H1 (cell line): ENCODE results near the gene FAF2. TPM values are rescaled to one million over a fixed set of nuclear protein-coding genes. Genes with fewer than 3 reads are reported as not detected.
A peak's percentile ranks its signal among the peaks of the same experiment; 100 is the strongest.

Source experiments
- CTCF ChIA-PET: fragments of 300-600 bp; sonication (Branson Sonifier 250); formaldehyde crosslinking; loops from one replicate; lab custom pipeline; 2021; ENCODE audit not compliant: partially characterized antibody; lab: Charles Lee
- POLR2A ChIA-PET: fragments of 300-600 bp; sonication (Branson Sonifier 250); formaldehyde crosslinking; loops from one replicate; lab custom pipeline; 2021; ENCODE audit warnings: inconsistent platforms; ENCODE audit not compliant: partially characterized antibody; lab: Charles Lee
- DNase-seq, 2 experiments: peaks; one replicate each; pipeline versions ENCODE4 v3.0.0 to v3.0.0-alpha.2; 2010 to 2022; ENCODE audit warnings: low spot score in 2 of 2, low read depth in 1 of 2, mixed read lengths in 1 of 2
- FAIRE-seq: peaks from 2 replicates; lab custom pipeline; 2011; peaks lifted over from hg19 to GRCh38; lab: Jason Lieb, UNC
- H2AFZ ChIP-seq: 2 replicates; pipeline ENCODE4 v1.8.1; 2012; ENCODE audit warnings: low read length, inconsistent platforms
- H2AK5ac ChIP-seq: 2 replicates; pipeline ENCODE4 v1.6.1; 2013; ENCODE audit warnings: low read depth, low read length
- H2BK120ac ChIP-seq: replicated peaks from 2 replicates; pipeline ENCODE3; 2013; ENCODE audit warnings: low read depth, low read length, inconsistent platforms
- H2BK12ac ChIP-seq: 2 replicates; pipeline ENCODE4 v1.6.1; 2013; ENCODE audit warnings: low read depth, low read length
- H2BK15ac ChIP-seq: 2 replicates; pipeline ENCODE4 v1.6.1; 2013; ENCODE audit warnings: low read length
- H2BK20ac ChIP-seq: 2 replicates; pipeline ENCODE4 v1.6.1; 2013; ENCODE audit warnings: low read length
- H2BK5ac ChIP-seq: 2 replicates; pipeline ENCODE4 v1.6.1; 2013; ENCODE audit warnings: low read depth, low read length
- H3K14ac ChIP-seq: 2 replicates; pipeline ENCODE4 v1.6.1; 2013; ENCODE audit warnings: inconsistent platforms; ENCODE audit not compliant: insufficient read length
- H3K18ac ChIP-seq: 2 replicates; pipeline ENCODE4 v1.6.1; 2013; ENCODE audit warnings: low read length; ENCODE audit errors: extremely low read depth
- H3K23ac ChIP-seq: 2 replicates; pipeline ENCODE4 v1.6.1; 2013; ENCODE audit warnings: inconsistent platforms; ENCODE audit not compliant: insufficient read length
- H3K23me2 ChIP-seq: 2 replicates; pipeline ENCODE4 v1.6.1; 2013; ENCODE audit warnings: low read depth, low read length
- H3K27ac ChIP-seq: 2 replicates; pipeline ENCODE4 v1.6.1; 2011; ENCODE audit warnings: low read depth, low read length, inconsistent platforms
- H3K27me3 ChIP-seq, 4 experiments: replicated peaks in 1 of 4; 1 replicate in 1 of 4; 2 replicates in 3 of 4; pipeline versions ENCODE4 v1.6.1 to v1.8.1; 2011 to 2013; ENCODE audit warnings: low read length in 3 of 4, mild to moderate bottlenecking in 3 of 4, inconsistent platforms in 2 of 4, mixed read lengths in 2 of 4, moderate library complexity in 1 of 4; ENCODE audit not compliant: control insufficient read depth in 3 of 4, insufficient read depth in 3 of 4; ENCODE audit errors: extremely low read depth in 1 of 4
- H3K36me3 ChIP-seq, 4 experiments: 2 replicates each; pipeline versions ENCODE4 v1.6.1 to v1.8.1; 2011 to 2013; ENCODE audit warnings: mild to moderate bottlenecking in 4 of 4, low read length in 3 of 4, moderate library complexity in 2 of 4, control low read depth in 1 of 4, inconsistent platforms in 1 of 4; ENCODE audit not compliant: insufficient read depth in 4 of 4, control insufficient read depth in 2 of 4
- H3K4ac ChIP-seq: replicated peaks from 2 replicates; pipeline ENCODE3; 2013; ENCODE audit warnings: low read length, low read depth, mixed read lengths, inconsistent platforms; ENCODE audit not compliant: insufficient read length
- H3K4me1 ChIP-seq, 4 experiments: replicated peaks in 1 of 4; 1 replicate in 1 of 4; 2 replicates in 3 of 4; pipeline versions ENCODE4 v1.6.1 to v1.8.1; 2011 to 2013; ENCODE audit warnings: low read length in 3 of 4, inconsistent platforms in 2 of 4, mixed read lengths in 1 of 4; ENCODE audit not compliant: insufficient read depth in 4 of 4, control insufficient read depth in 3 of 4
- H3K4me2 ChIP-seq, 2 experiments: 2 replicates each; pipeline versions ENCODE4 v1.6.1 to v1.8.1; 2011 to 2013; ENCODE audit warnings: low read depth in 2 of 2, low read length in 2 of 2, control low read depth in 1 of 2, inconsistent platforms in 1 of 2, mild to moderate bottlenecking in 1 of 2; ENCODE audit not compliant: insufficient read depth in 1 of 2
- H3K4me3 ChIP-seq, 4 experiments: fragments of 200-600, 300-600 bp in 1 of 4; sonication (generic), shearing (Covaris generic), sonication (Bioruptor Twin) in 1 of 4; 2 replicates each; pipeline versions ENCODE4 v1.5.1 to v1.8.1; 2011 to 2016; ENCODE audit warnings: low read length in 4 of 4, low read depth in 3 of 4, control low read depth in 2 of 4, inconsistent platforms in 2 of 4, mild to moderate bottlenecking in 2 of 4, mixed read lengths in 1 of 4, moderate library complexity in 1 of 4; ENCODE audit not compliant: insufficient read depth in 2 of 4; ENCODE audit errors: extremely low read depth in 1 of 4
- H3K56ac ChIP-seq: replicated peaks from 2 replicates; pipeline ENCODE3; 2013; ENCODE audit warnings: low read depth, mild to moderate bottlenecking, mixed read lengths, low read length, inconsistent platforms; ENCODE audit not compliant: insufficient read length
- H3K79me1 ChIP-seq: 2 replicates; pipeline ENCODE4 v1.6.1; 2013; ENCODE audit warnings: low read depth, low read length, control low read depth
- H3K79me2 ChIP-seq, 2 experiments: 2 replicates each; pipeline versions ENCODE4 v1.6.1 to v1.8.1; 2012 to 2013; ENCODE audit warnings: low read length in 2 of 2, mild to moderate bottlenecking in 2 of 2, inconsistent platforms in 1 of 2; ENCODE audit not compliant: insufficient read depth in 2 of 2, control insufficient read depth in 1 of 2
- H3K9ac ChIP-seq, 4 experiments: replicated peaks in 1 of 4; 1 replicate in 1 of 4; 2 replicates in 3 of 4; pipeline versions ENCODE4 v1.6.1 to v1.8.1; 2011 to 2013; ENCODE audit warnings: low read depth in 3 of 4, low read length in 3 of 4, control low read depth in 2 of 4, mild to moderate bottlenecking in 2 of 4, moderate library complexity in 2 of 4, inconsistent platforms in 1 of 4; ENCODE audit errors: extremely low read depth in 1 of 4
- H3K9me3 ChIP-seq, 2 experiments: 2 replicates each; pipeline versions ENCODE4 v1.6.1 to v1.8.1; 2012 to 2013; ENCODE audit warnings: mild to moderate bottlenecking in 2 of 2, moderate library complexity in 2 of 2, control low read depth in 1 of 2, inconsistent platforms in 1 of 2, low read depth in 1 of 2, low read length in 1 of 2, mixed read lengths in 1 of 2; ENCODE audit not compliant: insufficient read depth in 2 of 2
- H4K20me1 ChIP-seq, 2 experiments: replicated peaks in 1 of 2; 2 replicates each; pipeline versions ENCODE3 to v1.8.1; 2011 to 2013; ENCODE audit warnings: inconsistent platforms in 2 of 2, low read length in 2 of 2, mild to moderate bottlenecking in 1 of 2; ENCODE audit not compliant: insufficient read depth in 2 of 2, control insufficient read depth in 1 of 2
- H4K5ac ChIP-seq: 2 replicates; pipeline ENCODE4 v1.6.1; 2013; ENCODE audit warnings: low read length, low read depth, mixed read lengths, inconsistent platforms; ENCODE audit not compliant: insufficient read length
- H4K8ac ChIP-seq: 2 replicates; pipeline ENCODE4 v1.8.0; 2013; ENCODE audit warnings: mild to moderate bottlenecking, moderate library complexity, low read length, inconsistent platforms; ENCODE audit not compliant: insufficient read depth; ENCODE audit errors: extremely low read depth
- H4K91ac ChIP-seq: replicated peaks from 2 replicates; pipeline ENCODE3; 2013; ENCODE audit warnings: low read length, mixed read lengths, inconsistent platforms; ENCODE audit not compliant: insufficient read length
- BCL11A ChIP-seq, 2 experiments: IDR thresholded peaks; one replicate each; pipeline ENCODE4 v1.6.1; 2011; ENCODE audit warnings: low read depth in 2 of 2, low read length in 2 of 2, mild to moderate bottlenecking in 2 of 2
- KDM4A ChIP-seq: IDR thresholded peaks from one replicate; pipeline ENCODE4 v1.7.1; 2012; ENCODE audit warnings: low read depth, mild to moderate bottlenecking, moderate library complexity, low read length, inconsistent platforms; ENCODE audit not compliant: severe bottlenecking
- PHF8 ChIP-seq: fragments of 200-600 bp; sonication (generic); conservative IDR thresholded peaks from 2 replicates; pipeline ENCODE4 v1.7.1; 2012; ENCODE audit warnings: low read depth, mild to moderate bottlenecking, inconsistent platforms, low read length, moderate library complexity
- POLR2A ChIP-seq, 2 experiments: IDR thresholded peaks; 1 replicate in 1 of 2; 2 replicates in 1 of 2; pipeline ENCODE4 v1.6.1; 2011; ENCODE audit warnings: low read depth in 2 of 2, low read length in 2 of 2, mild to moderate bottlenecking in 2 of 2; ENCODE audit errors: control extremely low read depth in 1 of 2
- POLR2AphosphoS5 ChIP-seq: IDR thresholded peaks from 2 replicates; pipeline ENCODE4 v1.6.1; 2011; ENCODE audit warnings: low read depth, low read length
- SIN3A ChIP-seq, 2 experiments: IDR thresholded peaks in 1 of 2; conservative IDR thresholded peaks in 1 of 2; 2 replicates each; pipeline ENCODE4 v1.6.1; 2011 to 2012; ENCODE audit warnings: low read length in 2 of 2, improper control_type of control experiment in 1 of 2, low read depth in 1 of 2, mild to moderate bottlenecking in 1 of 2
- SIRT6 ChIP-seq: IDR thresholded peaks from one replicate; pipeline ENCODE4 v1.7.1; 2012; ENCODE audit warnings: low read length, inconsistent platforms
- SUZ12 ChIP-seq: fragments of 200-600 bp; sonication (generic); IDR thresholded peaks from 2 replicates; pipeline ENCODE4 v1.6.1; 2012; ENCODE audit warnings: mild to moderate bottlenecking, inconsistent platforms, low read length, moderate library complexity, mixed read lengths
- TAF1 ChIP-seq: IDR thresholded peaks from 2 replicates; pipeline ENCODE4 v1.6.1; 2011; ENCODE audit warnings: mild to moderate bottlenecking, low read depth, low read length
- TBP ChIP-seq: IDR thresholded peaks from 2 replicates; pipeline ENCODE4 v1.6.1; 2011; ENCODE audit warnings: low read depth, low read length, improper control_type of control experiment
- TEAD4 ChIP-seq: IDR thresholded peaks from 2 replicates; pipeline ENCODE4 v1.6.1; 2012; ENCODE audit warnings: low read depth, low read length, inconsistent platforms, mixed read lengths
- YY1 ChIP-seq: IDR thresholded peaks from 2 replicates; pipeline ENCODE4 v1.6.1; 2011; ENCODE audit warnings: low read depth, mild to moderate bottlenecking, low read length
- WGBS, 2 experiments: shearing (Covaris generic) in 1 of 2; methylation state at CpG; one replicate each; pipeline versions ENCODE4 v1.1.6 to v1.1.7; 2013 to 2015; ENCODE audit warnings: low lambda C conversion rate in 2 of 2, mixed read lengths in 2 of 2, inconsistent platforms in 1 of 2, low coverage in 1 of 2, missing lambda C conversion rate in 1 of 2; ENCODE audit not compliant: insufficient replicate concordance in 2 of 2, insufficient coverage in 1 of 2, insufficient read length in 1 of 2; ENCODE audit errors: extremely low coverage in 1 of 2, missing lambda C conversion rate in 1 of 2; 5-methylcytosine and 5-hydroxymethylcytosine counted together
- polyA plus RNA-seq, 7 experiments: library from polyadenylated mRNA; depleted of rRNA in 3 of 7; stranded (reverse) in 5 of 7; unstranded in 2 of 7; fragments of >200 nt in 5 of 7; fragments of 200-250 nt in 2 of 7; gene quantifications; 1 replicate in 5 of 7; 2 replicates in 1 of 7; 4 replicates in 1 of 7; pipeline versions ENCODE4 v1.2.1 to v1.2.3, GENCODE V29; 2011 to 2013; ENCODE audit warnings: missing spikeins in 2 of 7, mixed read lengths in 2 of 7
- total RNA-seq: library from RNA; stranded (reverse); fragmentation: NEBNext Ultra II Directional; extraction: Animal tissue kit (Norgen Biotek cat#: 25700); gene quantifications from 2 replicates; pipeline ENCODE4 v1.2.1, GENCODE V29; 2021
- TF ChIP-seq, protein P1 (sequence below): IDR thresholded peaks from 2 replicates; pipeline ENCODE4 v1.6.1; 2012; ENCODE audit warnings: inconsistent platforms

FAF2 gene
- total and polyA plus RNA-seq, 2 of the 8 experiments (the other 6 are each of a cell fraction or from before 2014, with no cell fraction given) = 20.8 to 35.8 TPM

DNA sequence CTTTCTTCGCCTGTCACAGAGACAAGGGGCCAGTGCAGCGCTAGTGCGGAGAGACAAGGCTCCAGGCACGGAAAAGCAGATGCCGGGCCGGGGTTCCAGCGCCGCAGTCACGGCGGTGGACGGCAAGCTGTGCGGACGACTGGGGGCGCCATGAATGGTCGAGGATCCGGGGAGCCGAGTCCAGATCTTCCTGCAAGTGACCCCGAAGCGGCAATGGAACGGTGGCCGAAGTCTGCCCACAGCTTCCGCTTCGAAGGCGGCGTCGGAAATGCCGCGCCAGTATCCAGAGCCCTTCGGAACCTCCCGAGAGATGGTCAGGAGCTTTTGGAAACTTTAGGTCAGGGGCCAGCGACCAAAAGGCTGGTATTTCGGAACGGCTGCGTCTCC is 601 bp upstream of the FAF2 start:
- 1% methylated on average over 34 of the region's 34 CpGs; no CpG with 5 or more reads in 1 of the 2 experiments for WGBS, 2 experiments
- H3K18ac ChIP-seq = no peak overlapping the region; the same call in 1 of the 2 replicates
- H3K27me3 ChIP-seq = no peaks in the 10 kb centered on the region
- H2BK5ac ChIP-seq = peak overlapping the region; percentile 84
- POLR2A ChIA-PET = interaction anchor here (0.6 to 3.4 kb wide), 19 partner anchors 8 to 969 kb away, joined by 3 to 24 read pairs (median 4); partner anchors contain the start of genes CLTB, NOP16, RNF44 and SFXN1
- H3K4ac ChIP-seq = peak overlapping the region; percentile 57
- peak overlapping the region; percentile 60 for H3K56ac ChIP-seq
- no peak overlapping the region for H3K23ac ChIP-seq
- H2BK15ac ChIP-seq = no peak overlapping the region
- peak overlapping the region; percentile 60; the same call in 1 of the 2 replicates for H2BK12ac ChIP-seq
- H4K20me1 ChIP-seq = peaks cover 0 to 2% of the 10 kb centered on the region in 2 experiments
- FAIRE-seq (no peak), DNase-seq (peak in 1 of 2 experiments; percentile 78)
- no peak overlapping the region for H2BK20ac ChIP-seq
- CTCF ChIA-PET = interaction anchor here (0.6 to 1.9 kb wide), 17 partner anchors 9 to 111 kb away, joined by 3 to 15 read pairs (median 3); partner anchors contain the start of gene CLTB
- H3K4me2 ChIP-seq = peak overlapping the region; percentile 76 to 87
- peaks cover 0 to 2% (median 0%) of the 10 kb centered on the region in 4 experiments; a peak in 2 of 8 replicates for H3K36me3 ChIP-seq
- H4K8ac ChIP-seq = peak overlapping the region; percentile 98
- H3K14ac ChIP-seq = no peak overlapping the region
- peak overlapping the region; percentile 70 to 100 (median 82) for H3K4me3 ChIP-seq
- peaks cover 0 to 4% (median 0%) of the 10 kb centered on the region in 4 experiments; a peak in 1 of 7 replicates for H3K4me1 ChIP-seq
- H3K79me2 ChIP-seq = peaks cover 5 to 35% of the 10 kb centered on the region in 2 experiments
- peak overlapping the region; percentile 89 for H3K27ac ChIP-seq
- peaks cover 12% of the 10 kb centered on the region for H3K23me2 ChIP-seq
- 0 out of 2 replicates have a peak, but pooled peaks cover 5% of the 10 kb centered on the region for H3K79me1 ChIP-seq
- peak overlapping the region; percentile 70 for H4K91ac ChIP-seq
- peak overlapping the region; percentile 73; the same call in 1 of the 2 replicates for H2AFZ ChIP-seq
- H2AK5ac ChIP-seq = no peak overlapping the region
- H2BK120ac ChIP-seq = no peak overlapping the region
- H4K5ac ChIP-seq = peak overlapping the region; percentile 87
- no peaks in the 10 kb centered on the region for H3K9me3 ChIP-seq
- H3K9ac ChIP-seq = peak overlapping the region; percentile 72 to 90 (median 82)
- TF ChIP-seq POLR2A (IDR thresholded peaks at IDR 0.05; ENCODE audit: control extremely low read depth in 1 of 2, low read depth in 2 of 2, low read length in 2 of 2) (peak in 1 of 2 experiments; percentile 76; a peak in 2 of 3 replicates), KDM4A (peak; percentile 82), BCL11A (IDR thresholded peaks at IDR 0.05; ENCODE audit: low read depth in 2 of 2, low read length in 2 of 2) (no peak), TAF1 (peak; percentile 59), TEAD4 (0 out of 2 replicates have a peak, but pooled peaks have one; percentile 2), SIN3A (conservative IDR thresholded peaks at IDR 0.05 in 1 of 2, IDR thresholded peaks at IDR 0.05 in 1 of 2; ENCODE audit: low read depth in 1 of 2, low read length in 2 of 2) (0 out of 4 replicates have a peak, but pooled peaks of 1 of the 2 experiments have one; percentile 17), POLR2AphosphoS5 (peak; percentile 29; the same call in 1 of the 2 replicates), YY1 (peak; percentile 78), SIRT6 (no peak), TBP (peak; percentile 57; the same call in 1 of the 2 replicates), SUZ12 (no peak), PHF8 (peak; percentile 49)
- TF ChIP-seq, protein P1, sequence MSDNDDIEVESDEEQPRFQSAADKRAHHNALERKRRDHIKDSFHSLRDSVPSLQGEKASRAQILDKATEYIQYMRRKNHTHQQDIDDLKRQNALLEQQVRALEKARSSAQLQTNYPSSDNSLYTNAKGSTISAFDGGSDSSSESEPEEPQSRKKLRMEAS = no peak
